Gastroesophageal sphincter (tissue), 2 donors: Measurements from ENCODE around the gene TFAP2B.

ENCODE experiments used
- EP300 ChIP-seq: sonication (generic); formaldehyde crosslinking; IDR thresholded peaks from one replicate; pipeline ENCODE4 v1.6.1; 2017; ENCODE audit warnings: antibody characterized with exemption, mild to moderate bottlenecking
- POLR2AphosphoS5 ChIP-seq: sonication (generic); formaldehyde crosslinking; IDR thresholded peaks from one replicate; pipeline ENCODE4 v1.6.1; 2017; ENCODE audit warnings: antibody characterized with exemption

GRCh38 chr6:50817646-50817950 lies 1.1 kb upstream of the TFAP2B start:
- TF ChIP-seq POLR2AphosphoS5, result no peak
- no peak for TF ChIP-seq EP300
